Endometrial microvascular endothelial cells (primary cell): ENCODE data around the gene ATP13A3. TPM values are rescaled to one million over a fixed set of nuclear protein-coding genes. Genes with fewer than 3 reads are reported as not detected.
"Not testable (repeated sequence)": the region's sequence is repeated elsewhere in the genome, so short reads cannot be mapped to it uniquely, and the experiment has no call there.

ENCODE experiments used
- in situ Hi-C: cut with HindIII; loops from 2 replicates; pipeline ENCODE4 v1.10.0; 2017; ENCODE audit warnings: low sequenced_read_pairs, low pct_unique_long_range_greater_than_20kb; ENCODE audit errors: inconsistent ontology term
- total RNA-seq: library from RNA; depleted of rRNA; stranded (reverse); fragments of >200 nt; gene quantifications from one replicate; pipeline ENCODE4 v1.2.3, GENCODE V29; 2015; ENCODE audit errors: inconsistent ontology term

ATP13A3 gene
- total RNA-seq, 1 donor from 2014 or later = 251 TPM

GRCh38 chr3:194504146-194504545 lies 17.3 kb upstream of the ATP13A3 start:
- in situ Hi-C loops = no loop called here

GRCh38 chr3:194503081-194503531 lies 16.3 kb upstream of the ATP13A3 start:
- in situ Hi-C loops = no loop called here

- in situ Hi-C loops = no loop called here
Observed at GRCh38 chr3:194500198-194500597, 13.4 kb upstream of the ATP13A3 start.

- in situ Hi-C loops = not testable (repeated sequence)
Observed at GRCh38 chr3:194499516-194499915, 12.7 kb upstream of the ATP13A3 start.

GRCh38 chr3:194497799-194498575 lies 11.2 kb upstream of the ATP13A3 start:
- in situ Hi-C loops = no loop called here

GRCh38 chr3:194496217-194496919 lies 9.6 kb upstream of the ATP13A3 start:
- in situ Hi-C loops = no loop called here

- in situ Hi-C loops = no loop called here
Observed at GRCh38 chr3:194494951-194495374, 8.2 kb upstream of the ATP13A3 start.

GRCh38 chr3:194493995-194494927 lies 7.5 kb upstream of the ATP13A3 start:
- in situ Hi-C loops = not testable (repeated sequence)

GRCh38 chr3:194492001-194492400 lies 5.2 kb upstream of the ATP13A3 start:
- in situ Hi-C loops = no loop called here

GRCh38 chr3:194489736-194490612 lies 3.2 kb upstream of the ATP13A3 start:
- in situ Hi-C loops = no loop called here

GRCh38 chr3:194488055-194488742 lies 1.4 kb upstream of the ATP13A3 start:
- in situ Hi-C loops = no loop called here

GRCh38 chr3:194487289-194488054 lies 670 bp upstream of the ATP13A3 start:
- in situ Hi-C loops = no loop called here

- in situ Hi-C loops = no loop called here
Observed at GRCh38 chr3:194485881-194486539, 792 bp downstream of the ATP13A3 start.

- in situ Hi-C loops = no loop called here
Observed at GRCh38 chr3:194485468-194485880, 1.3 kb downstream of the ATP13A3 start.

GRCh38 chr3:194484614-194485013 lies 2.2 kb downstream of the ATP13A3 start:
- in situ Hi-C loops = no loop called here

GRCh38 chr3:194483850-194484249 lies 3.0 kb downstream of the ATP13A3 start:
- in situ Hi-C loops = no loop called here

- in situ Hi-C loops = not testable (repeated sequence)
Observed at GRCh38 chr3:194482830-194483229, 4.0 kb downstream of the ATP13A3 start.
